Activated CD4-positive, alpha-beta T cell treated with anti-CD3 and anti-CD28 coated beads, Interleukin-2, Interleukin-4, amounts not matched to agents 100 ng/mL and 50 ng/mL, durations not matched to agents 16 hours and 8 hours (primary cell): ENCODE measurements around the gene GRIN1.
A peak's percentile ranks its signal among the peaks of the same experiment; 100 is the strongest.

Experiments
- DNase-seq: peaks from one replicate; pipeline ENCODE4 v3.0.0-alpha.2; 2020; ENCODE audit warnings: low spot score

The GRIN1 gene

GRCh38 chr9:137138722-137139467 is at the start of gene GRIN1:
TSS of gene GRIN1 (plus strand) at chr9:137139154. CDS start at chr9:137139487, 333 bp downstream.
- DNase-seq = no peak

DNA sequence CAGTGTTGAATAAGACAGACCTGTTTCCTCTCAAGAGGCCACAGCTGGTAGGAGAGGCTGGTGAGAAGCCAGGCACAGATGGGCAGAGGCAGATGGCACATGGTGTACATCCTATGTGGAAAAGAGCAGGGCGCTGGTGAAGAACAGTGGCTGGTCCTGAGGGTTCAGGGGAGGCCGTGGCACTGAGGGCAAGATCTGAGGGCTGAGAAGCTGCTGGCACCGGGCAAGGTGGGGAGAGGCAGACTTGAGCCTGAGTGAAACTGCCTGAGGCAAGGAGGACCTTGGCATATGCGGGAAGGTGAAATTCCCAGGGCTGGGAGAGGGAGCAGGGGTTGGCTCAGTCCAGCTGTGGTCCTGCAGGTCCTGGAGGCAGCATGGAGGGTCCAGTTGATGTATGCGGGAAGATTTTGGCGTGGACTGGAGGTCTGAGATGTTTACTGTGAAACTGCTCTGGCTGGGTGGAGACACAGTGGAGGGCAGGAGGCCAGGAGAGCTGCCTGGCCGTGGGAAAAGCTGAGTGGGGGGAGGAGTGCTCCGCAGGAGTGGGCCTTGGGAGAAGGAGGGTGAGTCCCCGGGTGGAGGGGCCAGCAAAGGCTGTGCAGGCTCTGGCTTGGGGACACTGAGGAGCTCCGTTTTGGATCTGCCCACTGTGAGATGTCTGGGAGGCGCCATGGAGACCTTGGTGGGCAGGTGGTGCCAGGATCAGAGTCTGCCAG is 49.6 kb upstream of the GRIN1 start:
- DNase-seq = no peak

DNA sequence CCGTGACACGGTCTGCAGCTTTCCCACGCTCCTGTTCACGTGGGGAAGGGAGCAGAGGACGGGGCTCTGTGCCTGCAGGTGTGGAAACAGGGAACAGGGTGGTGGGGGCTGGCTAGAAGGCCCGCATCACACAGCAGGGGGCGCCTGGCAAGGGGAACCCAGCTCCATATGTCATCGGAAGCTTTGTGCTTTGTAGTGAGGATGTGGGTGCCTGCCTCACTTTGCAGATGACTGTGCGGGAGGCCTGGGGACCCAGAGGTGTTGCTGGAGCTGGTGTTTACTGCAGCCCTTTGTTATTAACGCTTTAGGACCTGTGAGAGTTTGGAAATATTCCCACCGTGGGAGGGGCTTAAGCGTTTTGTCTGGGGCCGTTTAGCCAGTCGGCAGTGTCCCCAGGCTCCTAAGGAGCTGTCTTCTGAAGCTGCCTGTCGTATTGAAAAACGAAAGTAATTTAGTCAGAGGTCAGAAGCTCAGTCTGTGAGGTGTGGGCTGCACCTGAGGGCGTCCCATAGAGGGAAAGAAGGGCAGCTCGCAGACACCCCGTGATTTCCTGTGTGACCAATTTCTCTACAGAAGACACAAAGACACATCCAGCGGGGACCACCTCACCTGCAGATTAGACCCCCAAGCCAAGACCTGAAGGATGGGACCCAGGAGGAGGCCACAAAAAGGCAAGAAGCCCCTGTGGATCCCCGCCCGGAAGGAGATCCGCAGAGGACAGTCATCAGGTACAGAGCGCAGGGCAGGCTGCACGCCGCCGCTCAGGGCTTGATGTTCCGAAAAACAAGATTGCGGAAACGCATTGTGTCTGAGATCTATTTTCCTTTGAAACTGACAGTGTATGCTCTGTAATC is 43.1 kb upstream of the GRIN1 start:
- DNase-seq = peak; percentile 90

GRCh38 chr9:137096785-137097546 is 42.0 kb upstream of the GRIN1 start:
- no peak for DNase-seq

- DNase-seq = no peak
These were observed 41.0 kb upstream of the GRIN1 start for GRCh38 chr9:137097761-137098462.

GRCh38 chr9:137099231-137099630 is 39.7 kb upstream of the GRIN1 start:
- no peak for DNase-seq

DNA sequence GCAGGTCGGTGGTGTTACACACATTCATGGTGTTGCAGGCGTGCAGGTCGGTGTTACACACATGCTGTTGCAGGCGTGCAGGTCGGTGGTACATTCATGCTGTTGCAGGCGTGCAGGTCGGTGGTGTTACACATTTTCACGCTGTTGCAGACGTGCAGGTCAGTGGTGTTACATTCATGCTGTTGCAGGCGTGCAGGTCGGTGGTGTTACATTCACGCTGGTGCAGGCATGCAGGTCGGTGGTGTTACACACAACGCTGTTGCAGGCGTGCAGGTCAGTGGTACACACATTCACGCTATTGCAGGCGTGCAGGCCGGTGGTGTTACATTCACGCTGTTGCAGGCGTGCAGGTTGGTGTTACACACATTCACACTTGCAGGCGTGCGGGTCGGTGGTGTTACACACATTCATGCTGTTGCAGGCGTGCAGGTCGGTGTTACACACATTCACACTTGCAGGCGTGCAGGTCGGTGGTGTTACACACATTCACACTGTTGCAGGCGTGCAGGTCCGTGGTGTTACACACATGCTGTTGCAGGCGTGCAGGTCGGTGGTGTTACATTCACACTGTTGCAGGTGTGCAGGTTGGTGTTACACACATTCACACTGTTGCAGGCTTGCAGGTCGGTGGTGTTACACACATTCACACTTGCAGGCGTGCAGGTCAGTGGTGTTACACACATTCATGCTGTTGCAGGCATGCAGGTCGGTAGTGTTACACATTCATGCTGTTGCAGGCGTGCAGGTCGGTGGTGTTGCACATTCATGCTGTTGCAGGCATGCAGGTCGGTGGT is 35.6 kb upstream of the GRIN1 start:
- no peak for DNase-seq

DNA sequence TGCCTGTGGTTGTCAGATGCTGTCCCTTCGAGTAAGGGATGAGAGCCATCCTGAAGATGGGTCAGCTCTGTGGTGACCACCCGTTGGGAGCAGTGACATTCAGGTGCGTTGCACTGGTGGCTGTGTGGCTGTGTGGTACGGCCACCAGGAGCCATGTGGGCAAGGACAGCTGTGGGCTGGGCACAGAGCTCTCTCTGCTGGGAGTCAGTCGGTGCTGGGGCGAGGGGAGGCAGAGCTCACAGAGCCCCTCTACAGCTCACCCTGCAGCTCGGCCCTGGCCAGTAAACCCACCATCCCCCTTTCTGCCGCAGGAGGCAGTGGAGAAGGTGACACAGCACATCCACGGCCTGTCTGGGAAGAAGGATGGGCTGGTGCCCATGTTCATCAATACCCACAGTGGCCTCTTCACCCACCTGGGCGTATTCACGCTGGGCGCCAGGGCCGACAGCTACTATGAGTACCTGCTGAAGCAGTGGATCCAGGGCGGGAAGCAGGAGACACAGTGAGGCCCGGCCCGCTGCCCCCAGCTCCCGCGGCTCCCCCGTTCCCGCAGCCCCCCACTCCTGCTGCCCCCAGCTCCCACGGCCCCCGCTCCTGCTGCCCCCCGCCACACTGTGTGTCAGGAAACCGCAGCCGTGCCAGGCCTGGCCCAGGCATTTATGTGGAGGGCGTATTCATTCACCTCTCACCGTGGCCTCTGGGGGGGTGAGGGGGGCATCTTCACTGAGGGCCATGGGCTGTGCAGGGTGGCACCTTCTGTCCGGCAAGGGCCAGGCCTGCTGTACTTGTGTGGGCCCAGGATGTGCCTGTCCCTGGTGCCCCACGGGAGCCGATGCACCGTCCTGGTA is 32.9 kb upstream of the GRIN1 start:
- DNase-seq = no peak

DNA sequence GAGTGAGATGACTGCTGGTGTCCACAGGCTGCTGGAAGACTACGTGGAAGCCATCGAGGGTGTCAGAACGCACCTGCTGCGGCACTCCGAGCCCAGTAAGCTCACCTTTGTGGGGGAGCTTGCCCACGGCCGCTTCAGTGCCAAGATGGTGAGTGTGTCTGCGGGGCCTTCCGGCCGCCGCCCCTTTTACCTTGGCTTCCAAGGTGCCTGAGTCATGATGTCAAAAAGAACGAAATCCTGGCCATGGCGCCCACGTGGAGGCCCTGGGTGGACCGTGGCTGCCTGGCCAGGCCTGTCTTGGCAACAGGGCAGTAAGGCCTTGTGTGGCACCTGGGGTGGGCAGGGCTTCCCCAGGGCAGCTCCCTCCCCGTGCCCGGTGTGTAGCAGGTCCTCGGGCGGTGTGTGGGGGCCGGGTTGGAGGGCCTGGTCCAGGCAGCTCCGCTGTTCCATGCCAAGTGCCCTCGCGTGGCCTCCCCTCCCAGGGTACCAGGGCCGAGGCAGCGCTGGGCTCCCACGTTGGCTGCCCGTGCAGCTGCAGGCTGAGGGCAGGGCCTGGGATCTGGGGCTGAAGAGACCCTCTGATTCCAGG is 32.2 kb upstream of the GRIN1 start:
- DNase-seq = no peak

GRCh38 chr9:137107312-137107921 is 31.5 kb upstream of the GRIN1 start:
- no peak for DNase-seq

GRCh38 chr9:137107982-137108381 is 31.0 kb upstream of the GRIN1 start:
- DNase-seq = no peak

DNA sequence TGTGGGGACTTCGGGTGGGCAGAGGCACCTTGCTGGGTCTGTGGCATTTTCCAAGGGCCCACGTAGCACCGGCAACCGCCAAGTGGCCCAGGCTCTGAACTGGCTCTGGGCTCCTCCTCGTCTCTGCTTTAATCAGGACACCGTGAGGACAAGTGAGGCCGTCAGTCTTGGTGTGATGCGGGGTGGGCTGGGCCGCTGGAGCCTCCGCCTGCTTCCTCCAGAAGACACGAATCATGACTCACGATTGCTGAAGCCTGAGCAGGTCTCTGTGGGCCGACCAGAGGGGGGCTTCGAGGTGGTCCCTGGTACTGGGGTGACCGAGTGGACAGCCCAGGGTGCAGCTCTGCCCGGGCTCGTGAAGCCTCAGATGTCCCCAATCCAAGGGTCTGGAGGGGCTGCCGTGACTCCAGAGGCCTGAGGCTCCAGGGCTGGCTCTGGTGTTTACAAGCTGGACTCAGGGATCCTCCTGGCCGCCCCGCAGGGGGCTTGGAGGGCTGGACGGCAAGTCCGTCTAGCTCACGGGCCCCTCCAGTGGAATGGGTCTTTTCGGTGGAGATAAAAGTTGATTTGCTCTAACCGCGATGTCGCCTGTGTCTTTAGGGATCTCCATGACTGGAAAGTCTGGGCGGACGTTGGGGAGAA is 30.2 kb upstream of the GRIN1 start:
- DNase-seq = no peak

DNA sequence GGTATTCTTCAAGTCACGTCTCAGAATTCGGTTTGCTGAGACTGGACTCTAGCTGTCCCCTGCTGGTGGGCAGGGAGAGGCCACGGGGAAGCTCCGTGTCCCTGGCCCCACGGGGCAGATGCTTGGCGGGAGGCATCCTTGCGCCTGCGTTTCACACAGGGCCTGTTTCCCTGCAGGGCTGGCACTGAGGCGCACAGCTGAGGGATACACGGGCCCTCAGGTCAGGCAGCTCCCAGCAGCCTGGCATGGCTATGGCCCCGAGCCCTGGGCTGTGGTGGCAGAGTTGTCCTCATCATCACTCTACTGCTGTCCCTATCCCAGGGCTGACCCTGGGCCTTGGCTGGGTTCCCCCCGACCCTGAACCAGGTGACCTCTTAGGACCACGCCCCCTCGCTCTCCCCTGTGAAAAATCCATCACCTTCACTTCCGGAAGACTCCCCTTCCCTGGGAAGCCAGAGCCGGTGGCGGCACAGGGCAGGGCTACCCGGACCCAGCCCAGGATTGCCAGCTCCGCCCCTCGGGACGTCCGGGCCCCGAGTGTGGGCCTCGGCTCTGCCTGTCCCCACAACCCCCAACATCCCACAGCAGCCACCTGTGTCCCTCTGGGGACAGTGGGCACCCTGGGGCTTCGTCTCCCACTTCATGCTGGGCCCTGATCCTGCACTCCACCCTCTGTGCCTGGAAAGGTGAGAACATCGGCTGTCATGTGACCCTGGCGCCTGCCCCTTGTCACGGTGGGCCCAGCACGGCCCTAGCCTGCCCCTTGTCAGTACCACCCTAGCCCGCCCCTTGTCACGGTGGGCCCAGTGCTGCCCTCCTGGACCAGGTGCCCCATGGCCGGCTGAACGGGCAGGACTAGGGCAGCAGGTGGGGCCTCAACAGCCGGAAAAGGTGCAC is 29.5 kb upstream of the GRIN1 start:
- no peak for DNase-seq

GRCh38 chr9:137110147-137110910 is 28.6 kb upstream of the GRIN1 start:
- DNase-seq = no peak

DNA sequence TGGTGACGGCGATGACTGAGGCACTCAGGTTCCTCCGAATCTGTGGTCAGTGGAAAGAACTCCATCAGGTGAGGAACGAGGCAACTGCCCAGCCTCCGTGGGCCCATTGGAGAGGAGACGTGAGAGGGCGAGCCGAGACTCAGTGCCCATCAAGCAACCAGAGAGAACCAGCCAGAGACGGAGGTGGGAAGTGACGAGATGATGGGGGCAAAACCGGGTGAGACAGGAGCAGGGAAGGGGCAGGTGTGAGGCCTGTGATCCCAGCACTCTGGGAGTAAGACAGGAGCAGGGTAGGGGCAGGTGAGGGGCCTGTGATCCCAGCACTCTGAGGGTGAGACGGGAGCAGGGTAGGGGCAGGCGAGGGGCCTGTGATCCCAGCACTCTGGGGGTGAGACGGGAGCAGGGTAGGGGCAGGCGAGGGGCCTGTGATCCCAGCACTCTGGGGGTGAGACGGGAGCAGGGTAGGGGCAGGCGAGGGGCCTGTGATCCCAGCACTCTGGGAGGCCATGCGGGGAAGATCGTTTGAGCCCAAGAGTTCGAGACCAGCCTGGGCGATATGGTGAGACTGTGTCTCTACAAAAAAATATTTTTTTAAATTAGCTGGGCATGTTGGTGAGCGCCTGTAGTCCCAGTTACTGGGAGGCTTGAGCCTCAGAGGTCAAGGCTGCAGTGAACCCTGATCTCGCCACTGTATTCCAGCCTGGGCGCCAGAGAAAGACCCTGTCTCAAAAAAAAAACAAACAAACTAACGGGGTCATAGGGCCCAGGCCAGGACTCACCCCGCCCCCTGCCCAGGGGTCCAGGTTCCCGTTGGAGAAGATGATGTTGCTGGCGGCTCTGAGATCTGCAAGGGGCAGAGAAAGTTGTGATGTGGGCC is 27.8 kb upstream of the GRIN1 start:
- no peak for DNase-seq
